Measurements from ENCODE around the gene OR9A2.

The OR9A2 gene

DNA sequence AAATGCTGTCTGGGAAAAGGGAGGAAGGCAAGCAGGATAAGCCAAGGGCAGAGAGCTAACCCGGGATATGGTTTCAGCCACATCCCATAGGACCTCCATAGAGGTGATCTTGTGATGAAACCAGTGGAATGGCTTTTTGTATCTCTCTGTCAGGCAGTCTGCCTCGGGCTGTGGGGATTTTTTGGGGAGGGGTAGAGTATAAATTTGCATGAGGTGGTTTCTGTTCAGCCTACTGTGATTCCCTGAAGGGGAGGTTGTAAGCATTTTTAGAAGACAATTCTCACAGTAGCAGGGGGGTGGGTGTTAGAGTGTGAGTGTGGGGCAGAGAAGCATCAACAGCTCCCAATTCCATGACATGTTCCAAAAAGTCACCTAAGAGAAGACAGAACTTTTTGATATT lies 11.8 kb downstream of the OR9A2 start:
- peaks cover 10% of the 10 kb centered on the region for H3K4me1 ChIP-seq (ENCODE audit: control insufficient read depth, insufficient read depth, low read length)
- no peaks in the 10 kb centered on the region for H3K27me3 ChIP-seq (ENCODE audit: control insufficient read depth, insufficient read depth, low read length)
- no peak overlapping the region for H3K4me3 ChIP-seq (ENCODE audit: low read length)
- no peak overlapping the region for H3K27ac ChIP-seq (ENCODE audit: low read depth, low read length)
- no peak overlapping the region for H3K9ac ChIP-seq (ENCODE audit: low read length)
- H3K36me3 ChIP-seq (ENCODE audit: control insufficient read depth, insufficient read depth, low read length) = no peaks in the 10 kb centered on the region

DNA sequence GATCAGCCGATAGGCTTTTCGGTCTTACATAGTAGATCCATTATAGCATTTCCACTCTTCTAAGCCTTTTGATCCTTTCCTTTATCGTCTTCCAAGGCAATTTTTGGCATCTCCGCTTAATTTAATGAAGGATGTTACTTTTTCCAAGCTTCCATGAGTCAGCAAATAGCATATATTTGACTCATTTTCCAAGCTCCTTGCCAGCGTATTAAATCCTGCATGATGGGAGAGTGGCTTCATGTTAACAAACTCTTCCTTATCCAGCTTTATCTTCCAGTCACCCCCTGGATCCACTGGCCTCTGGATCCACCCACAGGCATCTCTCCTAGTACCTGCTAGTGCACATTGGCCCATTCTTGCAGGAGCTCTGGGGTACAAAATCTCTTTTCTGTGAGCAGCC lies 13.0 kb downstream of the OR9A2 start:
- no peak overlapping the region for H3K9ac ChIP-seq (ENCODE audit: low read length)
- peak overlapping the region; percentile 46 for H3K27ac ChIP-seq (ENCODE audit: low read depth, low read length)
- peaks cover 10% of the 10 kb centered on the region for H3K4me1 ChIP-seq (ENCODE audit: control insufficient read depth, insufficient read depth, low read length)
- no peak overlapping the region for H3K4me3 ChIP-seq (ENCODE audit: low read length)
- no peaks in the 10 kb centered on the region for H3K27me3 ChIP-seq (ENCODE audit: control insufficient read depth, insufficient read depth, low read length)
- H3K36me3 ChIP-seq (ENCODE audit: control insufficient read depth, insufficient read depth, low read length) = no peaks in the 10 kb centered on the region

DNA sequence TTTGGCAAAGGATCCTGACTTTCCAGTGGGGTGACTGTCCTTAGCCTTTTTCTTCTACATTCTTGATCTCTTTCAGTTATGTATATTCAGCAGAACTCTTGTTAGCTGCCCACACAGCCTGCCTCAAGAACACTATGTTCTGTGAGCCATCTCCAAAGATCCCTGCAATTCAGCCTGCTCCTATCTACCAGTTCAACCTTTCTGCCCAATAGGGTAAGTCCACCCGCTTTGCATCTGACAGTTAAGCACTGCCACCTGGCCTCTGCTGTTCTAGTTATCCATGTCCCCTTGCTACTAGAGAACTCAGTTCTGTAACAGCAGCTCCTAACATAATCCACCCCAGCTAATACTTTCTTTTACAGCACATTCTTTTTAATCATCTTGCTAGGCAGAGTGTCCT lies 13.5 kb downstream of the OR9A2 start:
- Histone ChIP-seq H3K27ac (ENCODE audit: low read depth, low read length) (peak overlapping the region; percentile 46), H3K36me3 (ENCODE audit: control insufficient read depth, insufficient read depth, low read length) (no peaks in the 10 kb centered on the region), H3K9ac (ENCODE audit: low read length) (no peak overlapping the region), H3K4me1 (ENCODE audit: control insufficient read depth, insufficient read depth, low read length) (peaks cover 10% of the 10 kb centered on the region), H3K4me3 (ENCODE audit: low read length) (no peak overlapping the region), H3K27me3 (ENCODE audit: control insufficient read depth, insufficient read depth, low read length) (no peaks in the 10 kb centered on the region)

DNA sequence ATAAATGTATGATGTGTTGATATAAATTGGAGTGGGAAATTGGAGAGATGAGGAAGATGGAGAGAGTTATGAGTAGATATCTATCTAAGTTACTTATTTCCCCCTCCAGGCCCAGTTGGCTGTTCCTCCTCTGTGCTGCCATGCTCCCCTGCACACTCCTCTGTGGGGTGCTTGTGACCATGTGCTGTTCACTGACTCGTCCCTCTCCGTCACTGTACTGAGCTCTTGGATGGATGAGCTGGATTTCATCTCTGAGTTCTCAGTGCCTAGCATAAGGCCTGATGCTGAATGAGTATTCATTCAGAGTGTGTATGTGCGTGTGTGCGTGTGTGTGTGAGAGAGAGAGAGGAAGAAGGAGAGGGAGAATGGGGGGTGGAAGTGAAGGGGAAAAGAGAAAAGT lies 14.5 kb downstream of the OR9A2 start:
- Histone ChIP-seq H3K4me3 (ENCODE audit: low read length) (no peak overlapping the region), H3K4me1 (ENCODE audit: control insufficient read depth, insufficient read depth, low read length) (peaks cover 10% of the 10 kb centered on the region), H3K36me3 (ENCODE audit: control insufficient read depth, insufficient read depth, low read length) (no peaks in the 10 kb centered on the region), H3K27me3 (ENCODE audit: control insufficient read depth, insufficient read depth, low read length) (no peaks in the 10 kb centered on the region), H3K9ac (ENCODE audit: low read length) (no peak overlapping the region), H3K27ac (ENCODE audit: low read depth, low read length) (no peak overlapping the region)

DNA sequence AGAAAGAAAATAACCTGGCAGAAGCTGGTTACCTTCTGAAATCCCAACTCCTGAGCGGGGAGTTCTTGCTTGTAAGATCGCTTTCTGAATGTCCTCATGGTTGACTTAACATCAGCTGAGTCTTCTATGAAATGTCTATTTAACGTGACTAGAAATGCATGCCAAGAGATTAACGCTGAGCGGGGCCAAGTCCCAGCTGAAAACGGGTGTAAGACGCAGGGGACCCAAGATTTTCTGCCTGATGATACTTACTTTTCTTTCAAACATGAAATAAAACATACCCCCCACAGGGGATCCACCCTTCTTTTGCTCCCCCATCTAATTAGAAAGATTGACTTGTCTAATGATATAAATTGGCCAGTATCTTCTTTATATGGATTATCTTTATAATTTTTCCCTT lies 14.9 kb downstream of the OR9A2 start:
- peaks cover 10% of the 10 kb centered on the region for H3K4me1 ChIP-seq (ENCODE audit: control insufficient read depth, insufficient read depth, low read length)
- H3K9ac ChIP-seq (ENCODE audit: low read length) = no peak overlapping the region
- H3K27ac ChIP-seq (ENCODE audit: low read depth, low read length) = no peak overlapping the region
- H3K36me3 ChIP-seq (ENCODE audit: control insufficient read depth, insufficient read depth, low read length) = no peaks in the 10 kb centered on the region
- H3K27me3 ChIP-seq (ENCODE audit: control insufficient read depth, insufficient read depth, low read length) = no peaks in the 10 kb centered on the region
- no peak overlapping the region for H3K4me3 ChIP-seq (ENCODE audit: low read length)

DNA sequence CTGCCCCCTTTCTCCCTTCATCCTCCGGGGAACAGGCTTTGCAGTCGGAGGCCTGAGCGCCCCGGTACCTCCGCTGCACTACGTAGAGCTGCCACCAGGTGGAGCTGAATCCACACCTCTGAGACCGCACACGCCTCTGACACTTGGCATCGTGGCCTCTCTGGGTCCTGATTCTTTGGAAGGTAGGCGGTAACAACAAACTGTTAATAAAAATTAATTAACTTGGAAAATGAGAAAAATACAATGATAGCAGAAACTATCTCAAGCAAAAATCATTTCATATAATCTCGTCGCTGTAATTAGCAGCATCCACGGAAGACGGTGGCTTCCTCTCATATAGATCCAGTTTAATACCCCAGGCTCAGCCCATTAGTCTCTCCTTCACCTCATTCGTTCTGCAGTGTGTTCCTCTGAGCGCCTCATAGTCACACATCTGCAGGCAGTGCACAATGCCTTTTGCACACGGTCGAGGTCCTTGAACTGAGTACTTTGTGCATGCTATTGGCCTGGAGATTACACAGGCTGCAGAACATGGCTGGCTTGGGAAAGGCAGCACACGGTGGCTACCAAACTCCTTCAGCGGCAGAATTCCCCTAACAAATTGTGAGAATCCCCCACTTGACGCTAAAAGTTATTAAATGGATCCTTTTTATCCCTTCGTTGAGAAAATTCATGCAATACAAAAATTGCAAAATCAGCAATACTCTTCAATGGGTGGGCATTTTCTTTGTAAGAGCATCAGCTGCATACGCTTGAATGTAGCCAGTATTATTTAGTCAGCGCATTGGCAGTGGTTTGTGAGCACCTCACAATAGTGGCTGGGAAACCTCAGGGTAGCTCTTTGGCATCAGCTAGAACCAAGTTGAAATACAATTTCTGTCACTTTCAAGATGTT lies 18.7 kb downstream of the OR9A2 start:
- Histone ChIP-seq H3K27me3 (ENCODE audit: control insufficient read depth, insufficient read depth, low read length) (no peaks in the 10 kb centered on the region), H3K4me1 (ENCODE audit: control insufficient read depth, insufficient read depth, low read length) (no peaks in the 10 kb centered on the region), H3K4me3 (ENCODE audit: low read length) (no peak overlapping the region), H3K27ac (ENCODE audit: low read depth, low read length) (no peak overlapping the region), H3K36me3 (ENCODE audit: control insufficient read depth, insufficient read depth, low read length) (no peaks in the 10 kb centered on the region), H3K9ac (ENCODE audit: low read length) (no peak overlapping the region)

DNA sequence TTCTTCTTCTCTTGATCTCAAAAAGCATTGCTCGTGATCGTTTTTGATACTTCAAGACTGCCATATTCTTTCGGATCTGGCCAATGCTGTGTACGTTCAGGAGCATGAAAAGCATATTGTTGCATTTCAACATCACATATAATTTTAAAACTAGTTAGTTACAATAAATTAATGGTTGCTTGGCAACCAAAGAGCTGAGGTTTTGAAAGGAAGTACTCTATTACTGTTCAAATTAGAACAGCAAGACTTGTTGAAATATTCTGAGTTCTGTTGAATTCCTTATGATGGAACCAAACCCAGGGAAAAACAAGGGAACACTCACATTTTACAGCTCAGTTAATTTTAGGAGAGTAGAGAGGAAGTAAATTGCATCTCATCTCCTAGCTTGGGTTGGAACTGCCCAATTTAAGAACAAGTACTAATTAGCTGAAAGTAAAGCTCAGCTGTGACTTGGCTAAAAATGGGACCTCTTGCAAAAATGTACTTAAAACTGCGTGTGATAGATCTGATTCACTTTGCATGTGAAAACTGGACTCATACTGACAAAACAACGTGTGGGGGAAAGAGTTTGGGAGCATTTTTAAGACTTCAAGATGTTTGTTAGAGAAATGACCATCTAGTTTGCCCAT lies 21.2 kb downstream of the OR9A2 start:
- H3K4me1 ChIP-seq (ENCODE audit: control insufficient read depth, insufficient read depth, low read length) = no peaks in the 10 kb centered on the region
- H3K27ac ChIP-seq (ENCODE audit: low read depth, low read length) = no peak overlapping the region
- no peak overlapping the region for H3K4me3 ChIP-seq (ENCODE audit: low read length)
- H3K27me3 ChIP-seq (ENCODE audit: control insufficient read depth, insufficient read depth, low read length) = no peaks in the 10 kb centered on the region
- H3K36me3 ChIP-seq (ENCODE audit: control insufficient read depth, insufficient read depth, low read length) = no peaks in the 10 kb centered on the region
- no peak overlapping the region for H3K9ac ChIP-seq (ENCODE audit: low read length)

DNA sequence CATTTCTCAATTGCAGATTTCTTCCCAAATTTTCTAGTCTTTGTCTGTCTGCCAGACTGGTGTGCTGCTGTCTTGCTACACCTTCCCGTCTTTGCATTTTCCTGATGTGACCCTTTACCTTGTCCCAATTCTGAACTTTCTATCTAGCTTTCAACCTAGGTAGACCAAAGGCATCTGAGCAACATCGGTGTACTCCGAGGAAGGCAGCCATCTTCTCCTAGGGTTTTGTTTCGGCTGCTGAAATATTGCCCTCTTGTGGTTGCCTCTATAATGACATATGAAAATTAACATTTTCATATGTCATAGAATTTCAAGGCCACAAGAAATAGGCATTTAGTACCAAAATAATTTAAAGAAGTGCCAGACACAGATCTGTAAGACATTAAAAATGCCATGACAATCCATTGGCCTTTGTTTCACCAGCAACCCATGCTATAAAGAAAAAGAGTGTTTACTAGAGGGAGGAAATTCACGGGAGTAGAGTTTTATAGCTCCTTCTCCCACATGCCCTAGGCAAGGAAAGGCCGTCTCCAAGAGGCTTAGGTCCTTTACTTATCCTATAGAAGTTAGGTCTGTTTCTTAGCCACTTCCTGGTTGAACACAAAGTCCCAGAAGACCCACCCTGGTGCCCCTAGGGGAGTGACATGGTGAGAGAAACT lies 23.4 kb downstream of the OR9A2 start:
- H3K4me3 ChIP-seq (ENCODE audit: low read length) = peak overlapping the region; percentile 20
- no peaks in the 10 kb centered on the region for H3K27me3 ChIP-seq (ENCODE audit: control insufficient read depth, insufficient read depth, low read length)
- H3K36me3 ChIP-seq (ENCODE audit: control insufficient read depth, insufficient read depth, low read length) = no peaks in the 10 kb centered on the region
- no peak overlapping the region for H3K9ac ChIP-seq (ENCODE audit: low read length)
- H3K27ac ChIP-seq (ENCODE audit: low read depth, low read length) = no peak overlapping the region
- H3K4me1 ChIP-seq (ENCODE audit: control insufficient read depth, insufficient read depth, low read length) = no peaks in the 10 kb centered on the region

DNA sequence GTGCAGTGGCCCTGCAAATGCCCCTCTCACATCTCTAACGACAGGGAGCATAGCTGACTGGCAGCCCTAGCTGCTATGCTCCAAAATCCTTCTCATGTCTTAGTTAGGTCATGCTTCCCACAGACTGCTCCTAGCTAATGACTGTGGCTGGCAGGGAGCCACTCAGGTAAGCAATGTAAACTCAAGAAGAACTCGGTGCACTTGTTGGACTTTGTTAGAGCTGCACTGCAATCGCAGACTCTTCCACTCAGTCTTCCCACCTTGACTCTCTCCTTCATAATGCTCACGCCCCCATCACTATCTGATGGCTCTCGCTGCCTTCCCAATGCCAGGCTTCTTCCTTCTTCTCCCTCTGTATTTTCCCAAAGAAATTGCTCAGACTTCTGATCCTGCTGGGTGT lies 24.0 kb downstream of the OR9A2 start:
- H3K36me3 ChIP-seq (ENCODE audit: control insufficient read depth, insufficient read depth, low read length) = no peaks in the 10 kb centered on the region
- no peak overlapping the region for H3K9ac ChIP-seq (ENCODE audit: low read length)
- peak overlapping the region; percentile 20 for H3K4me3 ChIP-seq (ENCODE audit: low read length)
- no peaks in the 10 kb centered on the region for H3K27me3 ChIP-seq (ENCODE audit: control insufficient read depth, insufficient read depth, low read length)
- no peaks in the 10 kb centered on the region for H3K4me1 ChIP-seq (ENCODE audit: control insufficient read depth, insufficient read depth, low read length)
- no peak overlapping the region for H3K27ac ChIP-seq (ENCODE audit: low read depth, low read length)

DNA sequence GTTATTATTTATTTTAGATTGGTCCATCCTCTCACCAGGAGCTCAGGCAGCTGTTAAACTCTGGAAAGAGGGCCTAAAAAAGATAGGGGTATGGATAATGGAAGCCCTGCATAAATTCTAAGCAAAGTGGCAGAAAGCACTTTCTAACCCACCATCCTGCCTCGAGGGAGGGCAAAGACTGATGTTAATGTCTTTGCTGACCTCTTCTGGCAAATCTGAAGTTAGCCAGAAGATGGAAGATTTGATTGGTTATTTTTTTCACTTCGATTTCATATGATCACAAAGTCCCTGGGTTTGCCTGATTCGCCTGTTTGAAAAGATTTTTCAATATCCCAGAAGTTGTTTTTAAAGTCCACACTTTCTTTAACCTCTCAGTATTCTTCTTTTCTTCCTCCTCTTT lies 24.8 kb downstream of the OR9A2 start:
- no peaks in the 10 kb centered on the region for H3K27me3 ChIP-seq (ENCODE audit: control insufficient read depth, insufficient read depth, low read length)

DNA sequence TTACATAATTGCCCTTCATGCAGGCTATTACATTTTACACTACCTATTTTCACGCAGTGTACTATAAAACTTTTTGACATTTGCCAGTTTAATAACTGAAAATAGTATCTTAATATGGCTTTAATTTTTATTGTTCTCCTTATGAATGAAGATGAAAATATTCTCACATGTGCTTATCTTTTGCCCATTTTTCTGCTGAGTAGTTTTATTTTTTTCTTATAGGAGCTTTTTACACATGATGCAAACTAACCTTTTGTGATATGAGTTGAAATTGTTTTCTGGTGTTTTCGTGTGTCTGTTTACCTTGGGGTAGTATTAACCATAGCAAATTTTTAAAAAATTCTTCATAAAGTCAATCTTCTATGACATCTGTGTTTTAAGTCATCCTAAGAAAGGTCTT lies 26.3 kb downstream of the OR9A2 start:
- H3K9ac ChIP-seq (ENCODE audit: low read length) = no peak overlapping the region
- H3K27ac ChIP-seq (ENCODE audit: low read depth, low read length) = no peak overlapping the region
- no peaks in the 10 kb centered on the region for H3K36me3 ChIP-seq (ENCODE audit: control insufficient read depth, insufficient read depth, low read length)
- H3K27me3 ChIP-seq (ENCODE audit: control insufficient read depth, insufficient read depth, low read length) = no peaks in the 10 kb centered on the region
- no peaks in the 10 kb centered on the region for H3K4me1 ChIP-seq (ENCODE audit: control insufficient read depth, insufficient read depth, low read length)
- no peak overlapping the region for H3K4me3 ChIP-seq (ENCODE audit: low read length)

More for the DNA sequence above, 24.8 kb downstream of the OR9A2 start:
- H3K4me3 ChIP-seq (ENCODE audit: low read length) = no peak overlapping the region
- no peak overlapping the region for H3K27ac ChIP-seq (ENCODE audit: low read depth, low read length)
- H3K4me1 ChIP-seq (ENCODE audit: control insufficient read depth, insufficient read depth, low read length) = no peaks in the 10 kb centered on the region
- no peak overlapping the region for H3K9ac ChIP-seq (ENCODE audit: low read length)
- no peaks in the 10 kb centered on the region for H3K36me3 ChIP-seq (ENCODE audit: control insufficient read depth, insufficient read depth, low read length)

DNA sequence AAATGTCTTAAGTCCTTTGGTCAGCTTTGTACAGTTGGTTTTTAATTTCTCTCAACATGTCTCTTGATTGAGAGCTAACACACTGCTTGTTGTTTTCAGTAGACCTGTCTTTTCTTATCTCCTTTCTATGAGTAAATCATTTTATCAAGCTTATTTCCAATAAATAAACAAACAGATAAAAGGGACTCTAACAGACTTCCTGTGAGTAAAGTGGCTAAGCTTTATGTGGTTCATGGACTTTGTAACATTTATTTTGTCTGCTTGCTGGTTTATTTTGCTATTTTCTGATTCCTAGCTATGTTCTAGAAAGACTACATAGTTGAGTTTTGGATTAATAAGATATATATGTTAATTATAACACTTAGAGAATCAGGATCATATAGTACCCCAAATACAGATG lies 27.1 kb downstream of the OR9A2 start:
- no peaks in the 10 kb centered on the region for H3K4me1 ChIP-seq (ENCODE audit: control insufficient read depth, insufficient read depth, low read length)
- H3K36me3 ChIP-seq (ENCODE audit: control insufficient read depth, insufficient read depth, low read length) = no peaks in the 10 kb centered on the region
- no peak overlapping the region for H3K9ac ChIP-seq (ENCODE audit: low read length)
- H3K27ac ChIP-seq (ENCODE audit: low read depth, low read length) = no peak overlapping the region
- H3K4me3 ChIP-seq (ENCODE audit: low read length) = no peak overlapping the region
- H3K27me3 ChIP-seq (ENCODE audit: control insufficient read depth, insufficient read depth, low read length) = no peaks in the 10 kb centered on the region

Measured in rectal smooth muscle tissue (tissue), 1 donor.